NCI-H748 (cell line): Measurements from ENCODE around the gene OBSCN.

Experiments
- DNase-seq: peaks from one replicate; lab custom pipeline; 2025; ENCODE audit not compliant: unreplicated experiment; lab: John Stamatoyannopoulos, UW

The OBSCN gene

GRCh38 chr1:228337711-228338520, 130.1 kb downstream of the OBSCN start:
- DNase-seq, result no peak

GRCh38 chr1:228338521-228339051, 130.7 kb downstream of the OBSCN start:
- no peak for DNase-seq

- no peak for DNase-seq
Measured at GRCh38 chr1:228339059-228339704, 131.3 kb downstream of the OBSCN start.

- no peak for DNase-seq
Measured at GRCh38 chr1:228339766-228340685, 132.2 kb downstream of the OBSCN start.

GRCh38 chr1:228340686-228341449, 133.0 kb downstream of the OBSCN start:
- DNase-seq, result no peak

- no peak for DNase-seq
Measured at GRCh38 chr1:228341450-228341813, 133.6 kb downstream of the OBSCN start.

GRCh38 chr1:228341814-228342626, 134.2 kb downstream of the OBSCN start:
- no peak for DNase-seq

GRCh38 chr1:228342627-228343190, 134.9 kb downstream of the OBSCN start:
- no peak for DNase-seq

- no peak for DNase-seq
Measured at GRCh38 chr1:228343191-228343661, 135.4 kb downstream of the OBSCN start.

- DNase-seq, result no peak
Measured at GRCh38 chr1:228344631-228345072, 136.8 kb downstream of the OBSCN start.

GRCh38 chr1:228345201-228345930, 137.5 kb downstream of the OBSCN start:
- no peak for DNase-seq

GRCh38 chr1:228346731-228347130, 138.9 kb downstream of the OBSCN start:
- no peak for DNase-seq

- no peak for DNase-seq
Measured at GRCh38 chr1:228347181-228347580, 139.3 kb downstream of the OBSCN start.

- DNase-seq, result no peak
Measured at GRCh38 chr1:228348708-228349467, 141.0 kb downstream of the OBSCN start.

GRCh38 chr1:228349701-228350171, 141.9 kb downstream of the OBSCN start:
- no peak for DNase-seq

GRCh38 chr1:228350179-228350742, 142.4 kb downstream of the OBSCN start:
- DNase-seq, result no peak
